ENCODE measurements around the gene ATP11A.
A peak's percentile ranks its signal among the peaks of the same experiment; 100 is the strongest.
"Not testable (repeated sequence)": the region's sequence is repeated elsewhere in the genome, so short reads cannot be mapped to it uniquely, and the experiment has no call there.

ATP11A gene

DNA sequence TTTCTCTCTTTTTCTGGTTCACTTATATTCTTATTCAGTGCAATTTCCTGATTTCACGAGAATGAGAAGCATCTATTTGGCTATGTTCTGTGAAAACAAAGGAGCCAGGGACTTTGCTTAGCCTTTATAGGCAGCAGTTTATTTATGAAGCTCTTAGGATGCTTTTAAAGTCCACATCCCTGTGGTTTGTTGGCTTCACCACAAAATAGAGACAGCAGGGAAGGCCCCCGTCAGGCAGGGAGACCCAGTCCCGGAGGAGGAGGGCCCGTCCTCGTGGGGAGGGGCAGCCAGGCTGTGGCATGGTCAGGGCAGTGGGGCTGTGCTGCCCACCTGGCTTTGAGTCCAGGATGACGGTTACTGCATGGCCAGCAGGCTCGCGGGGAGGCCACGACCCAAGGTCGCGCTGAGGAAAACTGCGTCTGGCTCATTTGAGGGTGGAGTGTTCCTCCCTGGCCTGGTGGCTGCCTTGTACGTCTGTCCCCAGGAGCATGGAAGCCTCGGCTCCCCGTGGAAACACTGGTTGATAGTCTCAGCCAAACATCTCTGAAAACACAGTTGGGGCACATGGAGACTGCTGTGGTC, 92.7 kb downstream of the ATP11A start:
- DNase-seq (ENCODE audit: low read depth): no peak
- TF ChIP-seq CTCF (IDR thresholded peaks at IDR 0.05; ENCODE audit: low read length, missing control alignments): no peak
- H3K4me3 ChIP-seq (replicated peaks; ENCODE audit: low read depth, low read length): no peak overlapping the region

GRCh38 chr13:112783135-112783977, 93.5 kb downstream of the ATP11A start:
- no peak for TF ChIP-seq CTCF (IDR thresholded peaks at IDR 0.05; ENCODE audit: low read length, missing control alignments)
- H3K4me3 ChIP-seq (replicated peaks; ENCODE audit: low read depth, low read length): no peak overlapping the region
- peak; percentile 29 for DNase-seq (ENCODE audit: low read depth)

- no peak overlapping the region for H3K4me3 ChIP-seq (replicated peaks; ENCODE audit: low read depth, low read length)
- no peak for TF ChIP-seq CTCF (IDR thresholded peaks at IDR 0.05; ENCODE audit: low read length, missing control alignments)
- DNase-seq (ENCODE audit: low read depth): no peak
These were observed 94.1 kb downstream of the ATP11A start for GRCh38 chr13:112783978-112784371.

GRCh38 chr13:112784811-112785482, 95.1 kb downstream of the ATP11A start:
- TF ChIP-seq CTCF (IDR thresholded peaks at IDR 0.05; ENCODE audit: low read length, missing control alignments): no peak
- no peak overlapping the region for H3K4me3 ChIP-seq (replicated peaks; ENCODE audit: low read depth, low read length)
- no peak for DNase-seq (ENCODE audit: low read depth)

DNA sequence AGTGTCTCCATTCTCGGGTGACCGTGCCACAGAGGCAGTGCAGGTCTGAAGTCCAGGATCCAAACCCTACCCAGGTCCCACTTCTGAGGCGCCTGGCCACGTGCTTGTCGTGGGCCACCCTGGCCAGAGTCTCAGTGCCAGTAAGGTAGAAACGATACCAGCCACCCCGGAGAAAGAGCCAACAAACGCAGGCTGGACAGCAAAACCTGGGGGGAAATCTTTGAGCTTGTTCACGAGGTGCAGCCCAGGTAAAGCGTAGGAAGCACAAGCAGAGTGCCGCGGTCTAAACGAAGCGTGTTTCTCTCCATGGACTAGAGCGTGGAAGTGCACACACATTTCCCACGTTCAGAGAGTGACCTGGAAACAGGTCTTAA, 95.6 kb downstream of the ATP11A start:
- DNase-seq (ENCODE audit: low read depth): no peak
- TF ChIP-seq CTCF (IDR thresholded peaks at IDR 0.05; ENCODE audit: low read length, missing control alignments): no peak
- no peak overlapping the region for H3K4me3 ChIP-seq (replicated peaks; ENCODE audit: low read depth, low read length)

DNA sequence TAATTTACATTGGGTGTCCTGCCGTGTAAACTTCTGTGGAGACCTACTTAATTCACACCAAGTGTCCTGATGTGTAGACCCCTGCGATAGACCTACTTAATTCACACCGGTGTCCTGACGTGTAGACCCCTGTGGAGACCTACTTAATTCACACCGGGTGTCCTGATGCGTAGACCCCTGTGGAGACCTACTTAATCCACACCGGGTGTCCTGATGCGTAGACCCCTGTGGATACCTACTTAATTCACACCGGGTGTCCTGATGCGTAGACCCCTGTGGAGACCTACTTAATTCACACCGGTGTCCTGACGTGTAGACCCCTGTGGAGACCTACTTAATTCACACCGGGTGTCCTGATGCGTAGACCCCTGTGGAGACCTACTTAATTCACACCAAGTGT, 97.0 kb downstream of the ATP11A start:
- not testable (repeated sequence) for DNase-seq (ENCODE audit: low read depth)

More for the DNA sequence above, 97.0 kb downstream of the ATP11A start:
- H3K4me3 ChIP-seq (replicated peaks; ENCODE audit: low read depth, low read length): not testable (repeated sequence)

Measured in fibroblast of pulmonary artery (primary cell).